ENCODE data around the gene ISG20. TPM values are rescaled to one million over a fixed set of nuclear protein-coding genes. Genes with fewer than 3 reads are reported as not detected.

The ISG20 gene
- total RNA-seq, 1 donor from 2014 or later = 0.65 TPM

DNA sequence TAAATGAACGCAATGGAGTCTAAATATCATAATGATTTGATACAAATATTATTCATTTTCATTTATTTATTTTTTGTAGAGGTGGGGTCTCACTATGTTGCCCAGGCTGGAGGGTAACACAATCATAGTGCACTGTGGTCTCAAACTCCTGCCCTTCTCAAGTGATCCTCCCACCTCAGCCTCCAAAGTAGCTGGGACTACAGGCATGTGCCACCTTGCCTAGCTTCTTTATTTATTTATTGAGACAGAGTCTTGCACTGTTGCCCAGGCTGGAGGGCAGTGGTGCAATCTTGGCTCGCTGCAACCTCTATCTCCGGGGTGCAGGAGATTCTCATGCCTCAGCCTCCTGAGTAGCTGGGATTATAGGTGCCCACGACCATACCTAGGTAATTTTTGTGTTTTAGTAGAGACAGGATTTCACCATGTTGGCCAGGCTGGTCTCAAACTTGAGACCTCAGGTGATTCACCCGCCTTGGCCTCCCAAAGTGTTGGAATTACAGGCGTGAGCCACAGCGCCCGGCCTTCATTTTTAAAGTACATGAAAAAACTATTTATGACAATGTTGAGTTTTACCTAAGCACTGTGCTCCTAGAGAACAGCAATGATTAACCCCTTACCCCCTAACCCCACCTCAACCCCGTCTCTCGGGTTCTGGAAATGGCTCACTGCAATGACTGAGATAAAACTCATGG is 21.6 kb upstream of the ISG20 start:
- H3K36me3 Mint-ChIP-seq = no peaks in the 10 kb centered on the region

DNA sequence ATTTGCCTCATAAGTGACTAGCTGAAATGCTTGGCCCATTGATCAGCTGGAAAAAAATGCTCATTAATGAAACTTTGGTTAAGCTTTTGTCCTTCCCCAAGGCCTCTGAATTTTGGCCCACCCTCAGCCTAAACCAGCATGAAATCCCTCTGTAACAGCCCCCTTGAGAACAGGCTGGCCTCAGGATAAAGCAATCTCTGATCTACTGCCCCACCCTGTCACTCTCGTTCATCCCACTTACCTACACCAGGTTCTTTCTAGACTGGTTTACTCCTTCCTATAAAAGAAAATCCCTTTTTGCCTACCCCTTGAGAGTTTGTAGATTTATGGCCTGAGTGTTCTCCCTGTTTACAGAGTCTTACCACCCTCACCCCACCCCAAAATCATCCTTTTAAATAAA is 21.0 kb upstream of the ISG20 start:
- no peaks in the 10 kb centered on the region for H3K9me3 Mint-ChIP-seq
- H2AFZ ChIP-seq (replicated peaks) = no peak overlapping the region
- H3K4me1 Mint-ChIP-seq = peaks cover 34% of the 10 kb centered on the region
- no peak overlapping the region for H3K27ac Mint-ChIP-seq
- no peaks in the 10 kb centered on the region for H3K36me3 ChIP-seq
- peaks cover 17% of the 10 kb centered on the region for H3K79me2 ChIP-seq (ENCODE audit: low read depth)
- DNase-seq (ENCODE audit: low spot score) = no peak
- H3K27ac ChIP-seq = no peak overlapping the region
- TF ChIP-seq EZH2 (IDR thresholded peaks at IDR 0.05) (no peak), EZH2phosphoT487 (IDR thresholded peaks at IDR 0.05) (no peak)
- TF ChIP-seq, protein P1, sequence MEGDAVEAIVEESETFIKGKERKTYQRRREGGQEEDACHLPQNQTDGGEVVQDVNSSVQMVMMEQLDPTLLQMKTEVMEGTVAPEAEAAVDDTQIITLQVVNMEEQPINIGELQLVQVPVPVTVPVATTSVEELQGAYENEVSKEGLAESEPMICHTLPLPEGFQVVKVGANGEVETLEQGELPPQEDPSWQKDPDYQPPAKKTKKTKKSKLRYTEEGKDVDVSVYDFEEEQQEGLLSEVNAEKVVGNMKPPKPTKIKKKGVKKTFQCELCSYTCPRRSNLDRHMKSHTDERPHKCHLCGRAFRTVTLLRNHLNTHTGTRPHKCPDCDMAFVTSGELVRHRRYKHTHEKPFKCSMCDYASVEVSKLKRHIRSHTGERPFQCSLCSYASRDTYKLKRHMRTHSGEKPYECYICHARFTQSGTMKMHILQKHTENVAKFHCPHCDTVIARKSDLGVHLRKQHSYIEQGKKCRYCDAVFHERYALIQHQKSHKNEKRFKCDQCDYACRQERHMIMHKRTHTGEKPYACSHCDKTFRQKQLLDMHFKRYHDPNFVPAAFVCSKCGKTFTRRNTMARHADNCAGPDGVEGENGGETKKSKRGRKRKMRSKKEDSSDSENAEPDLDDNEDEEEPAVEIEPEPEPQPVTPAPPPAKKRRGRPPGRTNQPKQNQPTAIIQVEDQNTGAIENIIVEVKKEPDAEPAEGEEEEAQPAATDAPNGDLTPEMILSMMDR (IDR thresholded peaks at IDR 0.05) = no peak
- H3F3A ChIP-seq (ENCODE audit: low read depth) = peaks cover 43% of the 10 kb centered on the region
- H3K9ac ChIP-seq = no peak overlapping the region
- H3K4me3 Mint-ChIP-seq = no peak overlapping the region
- peaks cover 12% of the 10 kb centered on the region for H3K27me3 ChIP-seq
- H3K4me3 ChIP-seq = no peak overlapping the region
- H3K9me3 ChIP-seq (ENCODE audit: low read depth) = no peaks in the 10 kb centered on the region
- H3K27me3 Mint-ChIP-seq (ENCODE audit: insufficient read depth, low read depth) = peaks cover 8% of the 10 kb centered on the region
- no peaks in the 10 kb centered on the region for H3K36me3 Mint-ChIP-seq
- H3K4me1 ChIP-seq = peaks cover 36% of the 10 kb centered on the region
- H3K4me2 ChIP-seq = no peak overlapping the region
- peaks cover 14% of the 10 kb centered on the region for H4K20me1 ChIP-seq (ENCODE audit: low read depth)

More for the DNA sequence above, 21.6 kb upstream of the ISG20 start:
- Histone ChIP-seq H3K79me2 (ENCODE audit: low read depth) (peaks cover 11% of the 10 kb centered on the region), H3F3A (ENCODE audit: low read depth) (peaks cover 46% of the 10 kb centered on the region), H3K27ac (no peak overlapping the region), H3K4me3 (no peak overlapping the region), H3K36me3 (no peaks in the 10 kb centered on the region), H4K20me1 (ENCODE audit: low read depth) (peaks cover 8% of the 10 kb centered on the region), H3K27me3 (peaks cover 14% of the 10 kb centered on the region), H2AFZ (replicated peaks) (no peak overlapping the region), H3K4me2 (no peak overlapping the region), H3K9me3 (ENCODE audit: low read depth) (no peaks in the 10 kb centered on the region), H3K9ac (no peak overlapping the region), H3K4me1 (peaks cover 36% of the 10 kb centered on the region)
- H3K4me3 Mint-ChIP-seq = no peak overlapping the region
- peaks cover 30% of the 10 kb centered on the region for H3K4me1 Mint-ChIP-seq
- H3K27ac Mint-ChIP-seq = no peak overlapping the region
- peaks cover 8% of the 10 kb centered on the region for H3K27me3 Mint-ChIP-seq (ENCODE audit: insufficient read depth, low read depth)
- TF ChIP-seq, protein P1 (IDR thresholded peaks at IDR 0.05) = no peak
- TF ChIP-seq EZH2phosphoT487 (IDR thresholded peaks at IDR 0.05) (no peak), EZH2 (IDR thresholded peaks at IDR 0.05) (no peak)
- H3K9me3 Mint-ChIP-seq = no peaks in the 10 kb centered on the region
- no peak for DNase-seq (ENCODE audit: low spot score)

DNA sequence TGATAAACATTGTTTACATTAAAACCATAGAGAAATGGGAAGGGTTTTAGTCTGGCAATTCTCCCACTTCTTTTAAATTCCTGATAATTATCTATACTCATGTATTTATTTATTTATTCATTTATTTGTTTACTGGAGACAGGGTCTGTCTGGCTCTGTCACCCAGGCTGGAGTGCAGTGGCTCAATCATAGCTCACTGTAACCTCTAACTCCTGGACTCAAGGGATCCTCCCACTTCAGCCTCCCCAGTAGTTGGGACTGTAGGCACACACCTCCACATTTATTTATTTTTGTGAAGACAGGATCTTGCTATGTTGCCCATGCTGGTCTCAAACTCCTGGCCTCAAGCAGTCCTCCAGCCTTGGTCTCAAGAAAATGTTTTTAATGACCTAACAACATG is 20.1 kb upstream of the ISG20 start:
- H3K79me2 ChIP-seq (ENCODE audit: low read depth) = peaks cover 26% of the 10 kb centered on the region
- peaks cover 4% of the 10 kb centered on the region for H3K27me3 Mint-ChIP-seq (ENCODE audit: insufficient read depth, low read depth)
- H3K27ac ChIP-seq = no peak overlapping the region
- peaks cover 23% of the 10 kb centered on the region for H4K20me1 ChIP-seq (ENCODE audit: low read depth)
- no peaks in the 10 kb centered on the region for H3K36me3 Mint-ChIP-seq
- H3K36me3 ChIP-seq = no peaks in the 10 kb centered on the region
- no peak overlapping the region for H3K27ac Mint-ChIP-seq
- no peak for DNase-seq (ENCODE audit: low spot score)
- H3K4me3 ChIP-seq = no peak overlapping the region
- TF ChIP-seq EZH2phosphoT487 (IDR thresholded peaks at IDR 0.05) = no peak
- TF ChIP-seq EZH2 (IDR thresholded peaks at IDR 0.05) = no peak
- TF ChIP-seq, protein P1 (IDR thresholded peaks at IDR 0.05) = no peak
- H3K9me3 ChIP-seq (ENCODE audit: low read depth) = no peaks in the 10 kb centered on the region
- H3F3A ChIP-seq (ENCODE audit: low read depth) = peaks cover 34% of the 10 kb centered on the region
- peaks cover 3% of the 10 kb centered on the region for H3K27me3 ChIP-seq
- H2AFZ ChIP-seq (replicated peaks) = no peak overlapping the region
- peaks cover 36% of the 10 kb centered on the region for H3K4me1 ChIP-seq
- no peak overlapping the region for H3K4me2 ChIP-seq
- H3K9me3 Mint-ChIP-seq = no peaks in the 10 kb centered on the region
- H3K9ac ChIP-seq = no peak overlapping the region
- no peak overlapping the region for H3K4me3 Mint-ChIP-seq
- H3K4me1 Mint-ChIP-seq = peaks cover 29% of the 10 kb centered on the region
